Ovary (tissue), 9 donors: ENCODE measurements around the gene CIITA. TPM values are rescaled to one million over a fixed set of nuclear protein-coding genes. Genes with fewer than 3 reads are reported as not detected.

Experiments used
- DNase-seq, 5 donors: peaks; one replicate each; pipeline ENCODE4 v3.0.0-alpha.2; 2019 to 2020
- H3K27ac ChIP-seq, 2 donors: fragments of 200-600 bp; one replicate each; pipeline versions ENCODE4 v1.5.1 to v1.8.0; 2019 to 2022
- H3K27me3 ChIP-seq: fragments of 200-600 bp; one replicate; pipeline ENCODE4 v1.8.0; 2022
- H3K36me3 ChIP-seq: fragments of 200-600 bp; sonication (generic); one replicate; pipeline ENCODE4 v1.5.1; 2019
- H3K4me1 ChIP-seq: one replicate; pipeline ENCODE4 v1.8.1; 2013; ENCODE audit warnings: mild to moderate bottlenecking, moderate library complexity; ENCODE audit not compliant: insufficient read depth
- H3K4me3 ChIP-seq: fragments of 200-600 bp; sonication (generic); one replicate; pipeline ENCODE4 v1.5.1; 2017
- H3K9me3 ChIP-seq, 2 donors: fragments of 200-600 bp in 1 of 2; sonication (generic) in 1 of 2; one replicate each; pipeline versions ENCODE4 v1.5.1 to v1.8.1; 2013 to 2019; ENCODE audit warnings: mild to moderate bottlenecking in 1 of 2, moderate library complexity in 1 of 2
- EP300 ChIP-seq: sonication (generic); formaldehyde crosslinking; IDR thresholded peaks from one replicate; pipeline ENCODE4 v1.6.1; 2017; ENCODE audit warnings: antibody characterized with exemption
- POLR2A ChIP-seq: fragments of 450-650 bp; IDR thresholded peaks from one replicate; pipeline ENCODE4 v1.6.1; 2017; ENCODE audit warnings: antibody characterized with exemption, mild to moderate bottlenecking, moderate library complexity
- WGBS, 3 donors: extraction: QIAGEN DNeasy Blood & Tissue Kit in 1 of 3; methylation state at CpG; one replicate each; pipeline versions ENCODE4 v1.1.5 to v1.1.7; 2013 to 2017; 5-methylcytosine and 5-hydroxymethylcytosine counted together
- intact Hi-C, 4 donors: fragments of 100-400 bp; cut with DNase I; formaldehyde crosslinking; loops; one replicate each; pipeline versions ENCODE4 v1.11.0 to v1.15.1; 2022 to 2023
- polyA plus RNA-seq, 2 donors: library from polyadenylated mRNA; stranded (reverse); fragments of 200-250 nt in 1 of 2; fragments of 350-450 nt in 1 of 2; fragmentation: Illumina TruSeq in 1 of 2; extraction: RNeasy Lipid Tissue Mini Kit (QIAGEN cat#74804) in 1 of 2; gene quantifications; one replicate each; pipeline ENCODE4 v1.2.3, GENCODE V29; 2013 to 2014
- total RNA-seq, 7 donors: library from RNA; depleted of rRNA in 2 of 7; stranded (reverse); fragments of >200 nt in 2 of 7; fragmentation: NEBNext Ultra II Directional in 3 of 7; extraction: Animal tissue kit (Norgen Biotek cat#: 25700) in 3 of 7; gene quantifications; one replicate each; pipeline versions ENCODE4 v1.1.0 to v1.2.4, GENCODE V29; 2016 to 2023
- TF ChIP-seq, protein P1 (sequence below), 3 donors: fragments of 450-650 bp in 2 of 3; fragments of 200-600 bp in 1 of 3; IDR thresholded peaks; one replicate each; pipeline versions ENCODE4 v1.5.1 to v1.8.0; 2016 to 2022; ENCODE audit warnings: antibody characterized with exemption in 3 of 3, mild to moderate bottlenecking in 1 of 3
- donor health status: DM: no; HTN: no; CAD: no; lungs with moderate emphysema.
- donor health status: DM: no; HTN: no; CAD: no.
- donor health status: Bipolar disorder and iron deficiency.
- donor health status: DM: yes; HTN: yes; CAD: no.
- donor health status: DM: no; HTN: no; CAD: no.
- donor health status: DM: yes; HTN: yes; CAD: no.

The CIITA gene
- total and polyA plus RNA-seq, 9 donors = 2.9 to 19.9 (median 7.2) TPM

- intact Hi-C loops = loop anchor here in 1 of 4 donors (10.0 kb wide), 1 partner anchor 87 kb away; the partner anchor contains the start of gene NUBP1
- Histone ChIP-seq H3K4me3 (no peak overlapping the region), H3K4me1 (peaks cover 9% of the 10 kb centered on the region), H3K9me3 (no peaks in the 10 kb centered on the region), H3K36me3 (no peaks in the 10 kb centered on the region), H3K27me3 (no peaks in the 10 kb centered on the region), H3K27ac (no peak overlapping the region)
- no peak for TF ChIP-seq POLR2A
- TF ChIP-seq EP300 = no peak
- TF ChIP-seq, protein P1, sequence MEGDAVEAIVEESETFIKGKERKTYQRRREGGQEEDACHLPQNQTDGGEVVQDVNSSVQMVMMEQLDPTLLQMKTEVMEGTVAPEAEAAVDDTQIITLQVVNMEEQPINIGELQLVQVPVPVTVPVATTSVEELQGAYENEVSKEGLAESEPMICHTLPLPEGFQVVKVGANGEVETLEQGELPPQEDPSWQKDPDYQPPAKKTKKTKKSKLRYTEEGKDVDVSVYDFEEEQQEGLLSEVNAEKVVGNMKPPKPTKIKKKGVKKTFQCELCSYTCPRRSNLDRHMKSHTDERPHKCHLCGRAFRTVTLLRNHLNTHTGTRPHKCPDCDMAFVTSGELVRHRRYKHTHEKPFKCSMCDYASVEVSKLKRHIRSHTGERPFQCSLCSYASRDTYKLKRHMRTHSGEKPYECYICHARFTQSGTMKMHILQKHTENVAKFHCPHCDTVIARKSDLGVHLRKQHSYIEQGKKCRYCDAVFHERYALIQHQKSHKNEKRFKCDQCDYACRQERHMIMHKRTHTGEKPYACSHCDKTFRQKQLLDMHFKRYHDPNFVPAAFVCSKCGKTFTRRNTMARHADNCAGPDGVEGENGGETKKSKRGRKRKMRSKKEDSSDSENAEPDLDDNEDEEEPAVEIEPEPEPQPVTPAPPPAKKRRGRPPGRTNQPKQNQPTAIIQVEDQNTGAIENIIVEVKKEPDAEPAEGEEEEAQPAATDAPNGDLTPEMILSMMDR (IDR thresholded peaks at IDR 0.05) = no peak
- WGBS, 3 donors = 85 to 91% (median 87%) methylated on average over 10 of the region's 10 CpGs
- no peak for DNase-seq
Observed at GRCh38 chr16:10831894-10832886, 44.8 kb upstream of the CIITA start.

- Histone ChIP-seq H3K27me3 (no peaks in the 10 kb centered on the region), H3K36me3 (no peaks in the 10 kb centered on the region), H3K4me1 (peaks cover 5% of the 10 kb centered on the region), H3K27ac (no peak overlapping the region), H3K9me3 (no peaks in the 10 kb centered on the region), H3K4me3 (no peak overlapping the region)
- no peak for TF ChIP-seq POLR2A
- TF ChIP-seq, protein P1 (IDR thresholded peaks at IDR 0.05) = no peak
- TF ChIP-seq EP300 = no peak
- intact Hi-C loops = loop anchor here in 1 of 4 donors (10.0 kb wide), 1 partner anchor 88 kb away; the partner anchor contains the start of gene NUBP1
- 86 to 92% (median 90%) methylated on average over 5 of the region's 5 CpGs for WGBS, 3 donors
- no peak for DNase-seq
Observed at GRCh38 chr16:10833271-10833670, 43.7 kb upstream of the CIITA start.

DNA sequence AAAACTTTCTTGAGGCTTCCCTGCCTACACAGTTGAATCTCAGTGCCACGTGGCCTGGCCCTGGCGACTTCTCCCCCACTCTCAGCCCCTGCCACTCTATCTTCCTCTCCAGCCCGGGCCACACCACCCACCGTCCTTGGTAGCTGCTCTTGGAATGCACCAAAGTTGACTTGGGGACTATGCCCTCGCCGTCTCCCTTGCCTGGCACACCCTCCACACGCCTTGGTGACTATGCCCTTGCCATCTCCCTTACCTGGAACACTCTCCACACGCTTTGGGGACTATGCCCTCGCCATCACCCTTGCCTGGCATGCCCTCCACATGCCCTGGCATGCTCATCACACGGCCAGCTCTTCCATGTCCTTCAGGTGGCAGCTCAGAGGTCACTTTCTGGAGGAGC, 42.9 kb upstream of the CIITA start:
- H3K4me3 ChIP-seq = no peak overlapping the region
- no peak overlapping the region for H3K27ac ChIP-seq
- WGBS, 3 donors = 89 to 93% (median 92%) methylated on average over 10 of the region's 10 CpGs
- TF ChIP-seq EP300 (no peak), POLR2A (no peak)
- intact Hi-C loops = loop anchor here in 1 of 4 donors (10.0 kb wide), 1 partner anchor 89 kb away; the partner anchor contains the start of gene NUBP1
- no peaks in the 10 kb centered on the region for H3K36me3 ChIP-seq
- peaks cover 1% of the 10 kb centered on the region for H3K4me1 ChIP-seq
- H3K27me3 ChIP-seq = no peaks in the 10 kb centered on the region
- H3K9me3 ChIP-seq = no peaks in the 10 kb centered on the region
- no peak for DNase-seq

GRCh38 chr16:10834766-10835165, 42.2 kb upstream of the CIITA start:
- intact Hi-C loops = loop anchor here in 1 of 4 donors (10.0 kb wide), 1 partner anchor 90 kb away; the partner anchor contains the start of gene NUBP1
- TF ChIP-seq, protein P1 (IDR thresholded peaks at IDR 0.05) = no peak
- TF ChIP-seq EP300 (no peak), POLR2A (no peak)
- no peak for DNase-seq
- no peak overlapping the region for H3K4me3 ChIP-seq
- WGBS, 3 donors = 84 to 88% (median 88%) methylated on average over 1 of the region's 1 CpG
- no peaks in the 10 kb centered on the region for H3K27me3 ChIP-seq
- H3K36me3 ChIP-seq = no peaks in the 10 kb centered on the region
- H3K4me1 ChIP-seq = no peaks in the 10 kb centered on the region
- H3K27ac ChIP-seq = no peak overlapping the region
- no peaks in the 10 kb centered on the region for H3K9me3 ChIP-seq
